Colonic mucosa (tissue), 4 donors: ENCODE measurements around the gene ENTPD6. TPM values are rescaled to one million over a fixed set of nuclear protein-coding genes. Genes with fewer than 3 reads are reported as not detected.
A peak's percentile ranks its signal among the peaks of the same experiment; 100 is the strongest.

ENCODE experiments used
- DNase-seq: peaks from one replicate; pipeline ENCODE4 v3.0.0-alpha.2; 2020
- H3K27ac ChIP-seq: fragments of 200-600 bp; one replicate; pipeline ENCODE4 v1.8.0; 2021
- H3K27me3 ChIP-seq: fragments of 200-600 bp; one replicate; pipeline ENCODE4 v1.8.0; 2021
- H3K36me3 ChIP-seq: fragments of 200-600 bp; one replicate; pipeline ENCODE4 v1.8.0; 2021
- H3K4me1 ChIP-seq: fragments of 200-600 bp; one replicate; pipeline ENCODE4 v1.8.0; 2021; ENCODE audit warnings: mild to moderate bottlenecking
- H3K4me3 ChIP-seq: fragments of 200-600 bp; one replicate; pipeline ENCODE4 v1.8.0; 2021
- H3K9ac ChIP-seq, 2 donors: one replicate each; pipeline ENCODE4 v1.7.0; 2013; ENCODE audit warnings: control low read depth in 2 of 2, low read depth in 2 of 2, low read length in 2 of 2
- H3K9me3 ChIP-seq: fragments of 200-600 bp; one replicate; pipeline ENCODE4 v1.8.0; 2021
- intact Hi-C: fragments of 100-400 bp; cut with DNase I; formaldehyde crosslinking; loops from one replicate; pipeline ENCODE4 v1.14.1; 2022
- total RNA-seq, 2 donors: library from RNA; stranded (reverse); fragmentation: NEBNext Ultra II Directional in 1 of 2; extraction: Animal tissue kit (Norgen Biotek cat#: 25700) in 1 of 2; gene quantifications; one replicate each; pipeline ENCODE4 v1.2.1, GENCODE V29; 2021
- TF ChIP-seq, protein P1 (sequence below): fragments of 200-600 bp; IDR thresholded peaks from one replicate; pipeline ENCODE4 v1.8.0; 2022; ENCODE audit warnings: antibody characterized with exemption, mild to moderate bottlenecking
- donor health status: healthy.
- donor health status: DM: no; HTN: no; CAD: no.
- donor health status: DM: no; HTN: no; CAD: no.

ENTPD6 gene
- total RNA-seq, 2 donors from 2014 or later = 120 to 201 TPM

GRCh38 chr20:25248786-25249172, 53.3 kb downstream of the ENTPD6 start:
- intact Hi-C loops = loop anchor here (5.0 kb wide), 1 partner anchor 51 kb away; the partner anchor contains the start of gene ENTPD6
- H3K36me3 ChIP-seq = no peaks in the 10 kb centered on the region
- H3K9ac ChIP-seq = peak overlapping the region; percentile 89 to 92
- TF ChIP-seq, protein P1, sequence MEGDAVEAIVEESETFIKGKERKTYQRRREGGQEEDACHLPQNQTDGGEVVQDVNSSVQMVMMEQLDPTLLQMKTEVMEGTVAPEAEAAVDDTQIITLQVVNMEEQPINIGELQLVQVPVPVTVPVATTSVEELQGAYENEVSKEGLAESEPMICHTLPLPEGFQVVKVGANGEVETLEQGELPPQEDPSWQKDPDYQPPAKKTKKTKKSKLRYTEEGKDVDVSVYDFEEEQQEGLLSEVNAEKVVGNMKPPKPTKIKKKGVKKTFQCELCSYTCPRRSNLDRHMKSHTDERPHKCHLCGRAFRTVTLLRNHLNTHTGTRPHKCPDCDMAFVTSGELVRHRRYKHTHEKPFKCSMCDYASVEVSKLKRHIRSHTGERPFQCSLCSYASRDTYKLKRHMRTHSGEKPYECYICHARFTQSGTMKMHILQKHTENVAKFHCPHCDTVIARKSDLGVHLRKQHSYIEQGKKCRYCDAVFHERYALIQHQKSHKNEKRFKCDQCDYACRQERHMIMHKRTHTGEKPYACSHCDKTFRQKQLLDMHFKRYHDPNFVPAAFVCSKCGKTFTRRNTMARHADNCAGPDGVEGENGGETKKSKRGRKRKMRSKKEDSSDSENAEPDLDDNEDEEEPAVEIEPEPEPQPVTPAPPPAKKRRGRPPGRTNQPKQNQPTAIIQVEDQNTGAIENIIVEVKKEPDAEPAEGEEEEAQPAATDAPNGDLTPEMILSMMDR = no peak
- DNase-seq = peak; percentile 46
- peaks cover 7% of the 10 kb centered on the region for H3K4me1 ChIP-seq
- no peaks in the 10 kb centered on the region for H3K27me3 ChIP-seq
- H3K27ac ChIP-seq = peak overlapping the region; percentile 92
- H3K9me3 ChIP-seq = no peaks in the 10 kb centered on the region
- H3K4me3 ChIP-seq = peak overlapping the region; percentile 79

- Histone ChIP-seq H3K9ac (peak overlapping the region; percentile 24 to 92), H3K4me1 (peaks cover 8% of the 10 kb centered on the region), H3K27ac (peak overlapping the region; percentile 92), H3K36me3 (no peaks in the 10 kb centered on the region), H3K27me3 (no peaks in the 10 kb centered on the region), H3K4me3 (peak overlapping the region; percentile 79), H3K9me3 (no peaks in the 10 kb centered on the region)
- intact Hi-C loops = loop anchor here (5.0 kb wide), 1 partner anchor 52 kb away; the partner anchor contains the start of gene ENTPD6
- TF ChIP-seq, protein P1 = no peak
- peak; percentile 20 for DNase-seq
Observed at GRCh38 chr20:25249198-25249931, 53.9 kb downstream of the ENTPD6 start.

GRCh38 chr20:25250508-25250907, 55.0 kb downstream of the ENTPD6 start:
- DNase-seq = peak; percentile 24
- peak overlapping the region; percentile 79 for H3K4me3 ChIP-seq
- H3K4me1 ChIP-seq = peaks cover 13% of the 10 kb centered on the region
- no peaks in the 10 kb centered on the region for H3K36me3 ChIP-seq
- no peaks in the 10 kb centered on the region for H3K9me3 ChIP-seq
- H3K27ac ChIP-seq = peak overlapping the region; percentile 92
- H3K27me3 ChIP-seq = no peaks in the 10 kb centered on the region
- H3K9ac ChIP-seq = peak overlapping the region in 1 of 2 donors; percentile 64
- intact Hi-C loops = no loop called here
- TF ChIP-seq, protein P1 = no peak

DNA sequence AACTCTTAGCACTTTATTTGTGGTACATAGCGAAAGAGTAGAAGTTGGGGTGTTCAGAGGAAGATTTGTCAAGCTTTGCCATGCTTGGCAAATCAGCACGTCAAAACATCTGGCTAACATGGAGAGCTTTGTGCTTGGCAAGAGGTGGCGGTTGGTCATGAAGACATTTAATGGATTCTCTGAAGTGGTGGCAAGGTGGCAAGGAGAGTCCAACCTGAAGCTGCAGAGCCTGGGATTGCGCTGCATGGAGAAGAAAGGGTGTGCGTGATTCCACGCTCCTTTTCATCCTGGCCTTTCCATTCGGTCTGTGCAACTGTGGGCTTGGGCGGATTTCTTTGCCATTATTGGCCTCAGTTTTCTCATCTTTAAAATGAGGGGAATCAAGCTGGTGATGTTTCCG, 55.5 kb downstream of the ENTPD6 start:
- peak overlapping the region; percentile 92 for H3K27ac ChIP-seq

DNA sequence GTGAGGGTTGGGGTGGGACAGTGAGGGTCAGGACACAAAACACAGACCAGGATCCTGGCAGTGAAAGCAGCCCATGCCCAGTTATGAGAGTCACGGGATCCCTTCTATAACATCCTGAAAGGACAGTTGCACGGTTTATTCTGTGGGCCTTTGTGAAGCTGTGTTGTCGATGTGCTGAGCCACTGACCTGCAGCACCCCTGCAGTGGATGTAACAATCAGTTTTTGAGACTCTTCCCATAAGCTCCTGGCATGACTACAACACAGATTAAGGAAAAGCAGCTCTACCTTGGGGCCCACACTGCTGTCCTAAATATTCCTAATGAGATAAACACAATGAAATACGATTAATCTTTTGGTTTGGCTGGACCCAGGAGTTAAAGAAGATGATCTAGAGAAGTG, 56.0 kb downstream of the ENTPD6 start:
- peak; percentile 23 for DNase-seq
- Histone ChIP-seq H3K36me3 (no peaks in the 10 kb centered on the region), H3K4me1 (peaks cover 13% of the 10 kb centered on the region), H3K9ac (peak overlapping the region in 1 of 2 donors; percentile 64), H3K27me3 (no peaks in the 10 kb centered on the region), H3K27ac (peak overlapping the region; percentile 92), H3K9me3 (no peaks in the 10 kb centered on the region), H3K4me3 (no peak overlapping the region)
- intact Hi-C loops = no loop called here
- TF ChIP-seq, protein P1 = no peak

More for the DNA sequence above, 55.5 kb downstream of the ENTPD6 start:
- Histone ChIP-seq H3K4me3 (no peak overlapping the region), H3K36me3 (no peaks in the 10 kb centered on the region), H3K27me3 (no peaks in the 10 kb centered on the region), H3K9me3 (no peaks in the 10 kb centered on the region), H3K9ac (peak overlapping the region in 1 of 2 donors; percentile 64), H3K4me1 (peaks cover 13% of the 10 kb centered on the region)
- intact Hi-C loops = no loop called here
- DNase-seq = peak; percentile 18
- TF ChIP-seq, protein P1 = no peak
